ES-I3 (cell line): ENCODE data around the gene AURKA.
A peak's percentile ranks its signal among the peaks of the same experiment; 100 is the strongest.

Experiments
- H3K36me3 ChIP-seq: 2 replicates; pipeline ENCODE4 v1.6.1; 2013; ENCODE audit warnings: mild to moderate bottlenecking, low read length, control low read depth, moderate library complexity; ENCODE audit not compliant: insufficient read depth
- H3K4me1 ChIP-seq: 2 replicates; pipeline ENCODE4 v1.6.1; 2013; ENCODE audit warnings: mild to moderate bottlenecking, control low read depth, low read length; ENCODE audit not compliant: insufficient read depth
- H3K9ac ChIP-seq: 2 replicates; pipeline ENCODE4 v1.6.1; 2013; ENCODE audit warnings: low read depth, mild to moderate bottlenecking, low read length, moderate library complexity
- H3K9me3 ChIP-seq: 2 replicates; pipeline ENCODE4 v1.6.1; 2013; ENCODE audit warnings: mild to moderate bottlenecking, low read length, moderate library complexity; ENCODE audit not compliant: control insufficient read depth, insufficient read depth

Gene AURKA

DNA sequence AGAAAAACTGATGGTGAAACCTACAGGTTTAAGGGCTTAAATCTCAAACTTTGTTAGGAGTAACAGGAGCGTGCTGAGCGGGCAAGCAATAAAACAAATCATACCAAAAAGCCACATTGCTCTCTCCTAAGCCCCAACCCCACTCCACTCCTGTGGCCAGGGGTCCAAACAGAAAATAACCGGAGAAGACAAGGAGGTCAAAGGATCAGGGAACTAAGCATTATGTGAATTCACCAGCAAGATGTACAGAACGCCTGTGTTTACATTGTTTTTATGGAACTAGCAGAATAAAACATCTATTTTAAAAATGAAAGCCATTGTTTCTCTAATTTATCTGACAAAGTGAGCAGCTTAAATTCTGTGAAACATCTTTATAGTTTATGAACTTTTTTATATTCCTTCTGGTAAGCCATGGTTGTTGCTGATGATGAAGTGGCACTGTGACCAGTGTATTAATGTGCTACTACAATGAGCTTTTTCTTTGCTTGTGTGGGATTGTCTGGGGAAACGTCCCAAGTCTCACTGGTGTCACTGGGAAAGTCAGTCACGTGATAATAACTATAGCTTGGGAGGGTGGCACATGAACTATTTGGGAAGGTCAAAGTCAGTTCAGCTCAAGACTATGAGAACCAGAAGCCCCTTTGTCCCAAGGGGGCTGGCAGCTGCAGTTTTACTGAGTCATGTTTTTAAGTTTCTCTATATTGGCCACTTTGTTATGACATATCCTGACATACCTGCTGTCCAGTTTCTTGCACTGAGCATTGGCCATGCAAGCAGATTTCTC lies 23.5 kb downstream of the AURKA start:
- no peak overlapping the region for H3K9ac ChIP-seq
- no peaks in the 10 kb centered on the region for H3K9me3 ChIP-seq
- H3K36me3 ChIP-seq = peaks cover 13% of the 10 kb centered on the region; the same call in 1 of the 2 replicates
- no peaks in the 10 kb centered on the region for H3K4me1 ChIP-seq

DNA sequence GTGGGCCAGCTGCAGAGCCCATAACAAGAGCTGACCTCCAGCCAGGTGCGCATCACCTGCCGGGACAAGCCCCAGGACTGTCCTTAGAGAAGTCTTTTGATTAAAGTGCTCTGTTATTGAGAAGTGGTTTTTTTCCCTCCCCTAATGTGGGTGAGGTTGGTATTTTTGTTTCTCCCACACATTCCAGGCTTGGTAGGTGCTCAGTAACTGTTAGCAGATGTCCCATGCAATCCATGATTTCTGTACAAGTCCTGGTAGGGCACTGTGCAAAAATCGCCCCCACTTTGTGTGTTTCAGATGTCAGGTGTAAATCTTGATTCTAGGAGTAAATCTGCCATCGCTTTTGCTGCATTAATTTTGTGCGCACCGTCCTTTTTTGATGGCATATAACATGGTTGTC lies 28.5 kb downstream of the AURKA start:
- no peak overlapping the region for H3K9ac ChIP-seq
- H3K9me3 ChIP-seq = no peaks in the 10 kb centered on the region
- no peaks in the 10 kb centered on the region for H3K36me3 ChIP-seq
- H3K4me1 ChIP-seq = peaks cover 12% of the 10 kb centered on the region

DNA sequence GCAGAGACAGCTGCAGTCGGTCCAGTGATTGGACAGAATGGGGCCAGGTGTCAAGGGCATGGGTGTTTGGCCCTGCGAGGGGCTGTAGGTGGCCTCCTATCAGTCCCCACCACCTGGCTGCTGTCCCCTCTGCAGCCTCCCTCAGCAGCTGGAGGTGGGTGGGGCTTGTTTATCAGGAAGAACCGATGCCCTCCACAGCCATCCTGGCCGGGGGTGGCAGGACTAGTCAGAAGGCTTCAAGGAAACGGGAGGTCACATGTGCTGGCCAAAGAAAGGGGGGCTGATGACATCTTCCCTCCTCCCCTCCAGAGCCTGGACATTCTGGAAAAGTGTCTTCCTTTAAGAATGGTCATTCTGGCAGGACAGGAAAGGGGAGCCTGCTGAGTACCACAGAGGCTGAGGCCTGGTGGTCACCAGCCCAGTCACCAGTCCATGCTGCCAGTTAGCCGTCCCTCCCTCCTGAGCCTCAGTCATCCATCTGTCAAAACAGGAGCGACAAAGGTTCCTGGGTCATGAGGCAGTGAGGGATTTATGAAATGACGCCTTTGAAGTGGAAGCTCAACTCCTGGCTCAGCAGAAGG lies 29.1 kb downstream of the AURKA start:
- Histone ChIP-seq H3K4me1 (peaks cover 12% of the 10 kb centered on the region), H3K9me3 (no peaks in the 10 kb centered on the region), H3K36me3 (no peaks in the 10 kb centered on the region), H3K9ac (no peak overlapping the region)

DNA sequence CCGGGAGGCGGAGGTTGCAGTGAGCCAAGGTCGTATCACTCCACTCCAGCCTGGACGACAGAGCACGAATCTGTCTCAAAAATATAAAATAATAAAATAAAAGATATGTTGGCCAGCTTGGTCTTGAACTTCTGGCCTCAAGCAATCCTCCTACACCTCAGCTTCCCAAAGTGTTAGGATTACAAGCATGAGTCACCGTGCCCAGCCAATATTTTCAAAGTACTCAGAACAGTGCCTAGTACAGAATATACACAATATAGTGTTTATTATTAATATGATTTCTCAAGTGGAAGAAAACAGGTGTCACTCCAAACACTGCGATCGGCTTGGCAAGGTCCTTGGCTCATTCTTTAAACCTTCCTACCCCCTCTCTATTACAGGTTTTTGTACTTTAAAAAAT lies 30.1 kb downstream of the AURKA start:
- no peaks in the 10 kb centered on the region for H3K36me3 ChIP-seq
- H3K9me3 ChIP-seq = no peaks in the 10 kb centered on the region
- H3K9ac ChIP-seq = no peak overlapping the region
- H3K4me1 ChIP-seq = peaks cover 12% of the 10 kb centered on the region

DNA sequence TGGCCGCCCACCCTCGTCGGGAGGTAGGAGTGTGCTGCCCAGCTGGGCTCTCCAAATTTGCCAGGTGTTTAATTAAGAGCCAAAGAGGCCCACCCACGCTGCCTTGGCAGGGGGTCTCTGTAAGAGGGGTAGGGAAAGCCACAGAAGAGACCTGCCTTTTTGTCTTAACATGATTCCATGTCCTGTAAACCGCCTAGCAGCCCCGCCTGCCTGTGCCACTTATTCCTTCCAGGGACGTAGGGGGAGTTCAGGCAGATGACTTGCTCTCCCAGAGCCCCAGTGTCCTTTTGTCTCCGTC lies 31.2 kb downstream of the AURKA start:
- Histone ChIP-seq H3K36me3 (no peaks in the 10 kb centered on the region), H3K9ac (no peak overlapping the region), H3K9me3 (no peaks in the 10 kb centered on the region), H3K4me1 (peaks cover 12% of the 10 kb centered on the region)

DNA sequence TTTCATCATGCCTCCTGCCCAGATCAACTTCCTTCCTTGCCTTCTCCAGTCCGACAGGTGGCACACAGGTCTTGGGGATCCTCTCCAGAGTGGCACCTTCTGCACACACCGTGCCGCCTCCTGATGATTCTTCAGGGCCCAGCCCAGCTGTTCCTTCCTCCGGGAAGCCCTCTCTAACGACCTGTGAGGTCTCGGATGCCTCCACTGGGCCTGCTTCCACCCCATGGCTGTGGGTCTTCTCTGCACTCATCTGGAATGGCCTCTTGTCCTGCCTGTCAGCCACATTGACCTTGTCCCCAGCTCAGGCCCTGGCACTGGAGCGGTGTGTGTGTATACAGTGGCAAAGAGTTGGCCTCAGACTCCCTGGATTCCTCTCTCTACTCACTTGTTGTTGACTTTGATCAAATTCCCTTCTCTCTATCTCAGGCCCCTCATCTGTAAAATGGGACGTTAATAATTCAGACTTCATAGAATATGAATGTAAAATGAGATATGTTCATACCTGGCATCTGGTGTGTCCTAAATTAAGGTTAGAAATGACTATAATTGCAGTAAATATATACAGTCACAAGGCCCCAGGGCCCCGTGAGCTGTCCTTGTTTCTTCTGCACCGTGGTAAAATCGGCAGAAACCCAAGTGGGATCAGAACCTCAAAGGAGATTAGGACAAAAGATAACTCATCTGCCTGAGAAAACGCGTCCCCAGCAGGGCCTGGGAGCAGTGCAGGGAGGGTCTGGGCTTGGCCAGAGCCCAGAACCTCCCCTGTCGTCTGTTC lies 31.7 kb downstream of the AURKA start:
- Histone ChIP-seq H3K36me3 (no peaks in the 10 kb centered on the region), H3K4me1 (peaks cover 12% of the 10 kb centered on the region), H3K9ac (peak overlapping the region; percentile 95; the same call in 1 of the 2 replicates), H3K9me3 (no peaks in the 10 kb centered on the region)

DNA sequence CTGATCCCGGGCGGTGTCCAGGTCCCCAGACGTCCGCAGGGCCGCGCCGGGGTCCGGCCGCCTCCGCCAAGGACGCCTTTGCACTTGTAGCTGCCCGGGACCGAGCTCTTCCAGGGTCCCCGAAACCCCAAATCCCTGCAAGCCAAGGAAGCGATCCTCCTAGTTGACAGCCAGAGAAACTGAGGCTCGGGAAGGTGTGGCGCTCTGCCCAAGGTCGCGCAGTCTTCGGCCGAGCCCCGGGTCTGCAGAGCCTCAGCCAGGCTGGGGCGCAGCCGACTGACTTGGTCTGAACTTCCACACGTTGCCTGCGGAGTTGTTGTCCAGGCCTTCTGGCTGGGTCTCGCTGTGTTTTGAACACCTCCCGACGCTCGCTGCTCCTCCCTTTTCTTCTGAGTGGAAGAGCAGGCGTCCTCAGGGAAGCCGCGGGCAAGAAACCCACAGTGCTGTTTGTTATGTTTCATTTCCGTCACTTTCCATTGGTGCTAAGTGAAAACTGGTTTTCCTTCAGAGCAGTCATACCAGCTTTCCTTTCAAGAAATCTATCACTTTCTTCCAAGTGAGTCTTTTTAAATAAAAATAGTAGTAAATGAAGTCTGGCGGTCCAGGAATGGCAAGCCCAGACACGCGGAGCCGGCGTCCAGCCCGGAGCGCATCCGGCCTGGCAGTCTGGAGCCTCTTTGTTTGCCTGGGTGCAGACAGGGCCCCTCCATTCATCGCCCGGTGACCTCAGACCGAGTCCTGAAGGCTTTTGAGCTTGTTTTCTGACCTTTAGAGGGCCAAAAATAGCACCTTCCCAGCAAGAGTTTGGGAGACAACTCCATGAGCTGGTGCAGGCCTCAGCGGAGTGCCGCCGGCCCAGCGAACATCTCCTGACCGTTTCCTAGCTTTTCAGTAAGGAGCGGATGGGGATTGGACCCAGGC lies 32.5 kb downstream of the AURKA start:
- no peaks in the 10 kb centered on the region for H3K36me3 ChIP-seq
- no peaks in the 10 kb centered on the region for H3K9me3 ChIP-seq
- H3K9ac ChIP-seq = peak overlapping the region; percentile 95
- peaks cover 12% of the 10 kb centered on the region for H3K4me1 ChIP-seq

DNA sequence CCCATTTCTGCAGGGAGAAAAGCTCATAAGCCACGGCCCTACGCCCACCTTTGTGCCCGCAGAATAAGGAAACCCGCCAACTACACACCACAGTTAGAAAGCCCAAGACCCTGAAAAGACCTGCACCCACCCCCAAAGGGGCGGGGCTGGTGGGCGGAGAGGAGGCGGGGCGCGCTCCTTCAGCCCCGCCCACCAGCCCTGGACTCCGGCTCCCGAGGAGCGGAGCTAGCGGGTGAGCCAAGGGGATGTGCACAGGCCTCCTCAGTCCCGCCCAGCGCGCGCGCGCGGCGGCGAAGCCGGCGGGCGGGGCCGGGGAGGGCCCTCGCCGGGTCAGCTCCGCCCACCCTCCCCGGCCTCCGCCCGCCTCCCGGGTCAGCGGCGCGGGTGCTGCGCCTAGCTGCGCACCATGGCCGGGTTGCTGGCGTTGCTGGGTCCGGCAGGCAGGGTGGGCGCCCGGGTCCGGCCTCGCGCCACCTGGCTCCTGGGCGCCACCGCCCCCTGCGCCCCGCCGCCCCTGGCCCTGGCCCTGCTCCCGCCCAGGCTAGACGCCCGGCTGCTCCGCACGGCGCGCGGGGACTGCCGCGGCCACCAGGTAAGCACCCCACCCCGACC lies 33.3 kb downstream of the AURKA start, which contains the start of gene FAM210B:
TSS of gene FAM210B (plus strand) at position 375 of the 612 bp plus-strand sequence. CDS start at position 407, 32 bp downstream.
- H3K36me3 ChIP-seq = no peaks in the 10 kb centered on the region
- peaks cover 12% of the 10 kb centered on the region for H3K4me1 ChIP-seq
- H3K9ac ChIP-seq = peak within 1 kb of the TSS; percentile 95
- H3K9me3 ChIP-seq = no peaks in the 10 kb centered on the region

DNA sequence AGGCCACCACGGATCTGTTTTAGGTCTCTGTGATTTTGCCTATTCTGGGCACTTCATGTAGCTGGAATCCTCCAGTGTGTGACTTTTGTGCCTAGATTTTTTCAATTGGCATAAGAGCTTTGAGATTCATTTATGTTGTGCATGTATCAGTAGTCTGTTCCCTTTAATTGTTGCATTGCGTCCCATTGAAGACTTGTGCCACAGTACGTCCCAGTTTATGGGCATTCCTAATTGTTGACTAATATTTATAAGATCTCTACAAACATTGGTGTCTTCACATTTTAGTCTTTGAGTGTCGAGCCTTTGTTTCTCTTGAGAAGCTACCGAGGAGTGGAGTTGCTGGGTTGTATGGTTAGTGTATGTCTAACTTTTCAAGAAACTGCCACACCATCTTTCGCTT lies 33.9 kb downstream of the AURKA start:
- no peaks in the 10 kb centered on the region for H3K36me3 ChIP-seq
- peaks cover 12% of the 10 kb centered on the region for H3K4me1 ChIP-seq
- no peaks in the 10 kb centered on the region for H3K9me3 ChIP-seq
- H3K9ac ChIP-seq = peak overlapping the region; percentile 20; the same call in 1 of the 2 replicates

DNA sequence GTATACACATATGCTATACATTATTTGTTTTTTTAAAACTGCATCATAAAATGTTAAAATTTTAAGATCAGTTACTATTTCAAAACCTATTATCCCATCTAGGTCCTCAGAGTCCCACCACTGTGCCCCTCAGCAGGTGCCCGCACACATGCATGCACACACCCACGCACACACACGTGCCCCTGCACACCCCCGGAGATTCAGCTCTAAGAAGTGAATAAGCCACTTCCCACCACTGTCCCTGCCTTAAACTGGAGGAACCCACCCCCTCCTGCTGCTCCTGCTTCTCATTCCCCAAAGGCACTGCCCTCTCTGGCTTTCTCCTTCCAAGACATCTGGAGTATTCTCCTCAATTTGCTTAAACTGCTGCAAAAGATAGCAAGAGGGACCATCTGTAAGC lies 38.7 kb downstream of the AURKA start:
- Histone ChIP-seq H3K36me3 (no peaks in the 10 kb centered on the region), H3K4me1 (peaks cover 7% of the 10 kb centered on the region), H3K9me3 (no peaks in the 10 kb centered on the region)

DNA sequence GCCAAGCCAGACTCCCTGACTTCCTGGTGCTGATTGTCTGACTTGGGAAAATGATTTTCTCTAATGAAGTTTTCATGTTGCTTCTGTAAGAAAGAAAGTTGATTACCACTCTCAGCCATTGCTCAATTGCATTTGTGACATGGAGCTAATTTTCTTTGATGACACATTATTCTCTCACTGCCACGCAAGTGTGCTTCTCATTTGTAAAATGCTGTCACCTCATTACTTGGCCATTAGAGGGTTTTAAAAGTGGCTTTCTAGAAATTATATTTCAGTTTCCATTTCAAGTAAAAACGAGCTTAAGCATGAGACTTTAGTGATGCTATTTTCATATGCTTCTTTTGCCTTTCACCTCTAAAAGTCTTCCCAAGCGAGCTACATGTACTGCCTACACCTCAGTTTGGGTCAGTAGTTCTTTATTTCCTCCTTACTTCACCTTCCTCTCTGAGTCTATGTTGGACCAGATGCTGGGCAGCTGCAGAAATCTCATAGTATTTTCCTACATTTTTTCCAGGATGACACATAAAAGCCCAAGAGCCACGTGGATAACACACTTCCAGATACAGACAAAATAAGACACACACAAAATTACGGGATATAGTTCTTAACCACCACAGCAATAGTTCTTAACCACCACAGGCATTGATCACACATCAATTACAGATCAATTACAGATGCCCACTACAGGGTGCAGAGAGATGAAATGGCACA lies 39.5 kb downstream of the AURKA start:
- peaks cover 13% of the 10 kb centered on the region for H3K4me1 ChIP-seq
- H3K9ac ChIP-seq = no peak overlapping the region
- no peaks in the 10 kb centered on the region for H3K36me3 ChIP-seq
- no peaks in the 10 kb centered on the region for H3K9me3 ChIP-seq

More for the DNA sequence above, 38.7 kb downstream of the AURKA start:
- no peak overlapping the region for H3K9ac ChIP-seq

DNA sequence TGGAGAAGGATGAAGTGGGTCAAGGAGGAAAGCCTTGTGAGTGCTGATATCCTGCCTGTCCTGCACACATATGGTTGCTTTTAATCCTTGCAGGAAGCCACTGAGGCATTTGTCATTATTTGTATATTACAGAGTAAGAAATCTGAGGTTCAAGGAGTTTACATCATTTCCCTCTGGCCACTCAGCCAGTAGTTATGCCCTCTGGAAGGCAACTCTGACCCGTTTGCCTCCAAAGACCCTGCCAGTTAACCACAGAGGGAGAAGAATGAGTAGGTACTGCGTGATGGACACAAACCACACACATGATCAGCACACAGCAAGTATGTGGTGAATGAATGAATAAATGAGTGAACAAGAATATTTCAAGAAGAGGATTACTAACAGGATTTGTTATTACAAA lies 41.2 kb downstream of the AURKA start:
- H3K9me3 ChIP-seq = no peaks in the 10 kb centered on the region
- peaks cover 13% of the 10 kb centered on the region for H3K4me1 ChIP-seq
- no peaks in the 10 kb centered on the region for H3K36me3 ChIP-seq
- no peak overlapping the region for H3K9ac ChIP-seq

DNA sequence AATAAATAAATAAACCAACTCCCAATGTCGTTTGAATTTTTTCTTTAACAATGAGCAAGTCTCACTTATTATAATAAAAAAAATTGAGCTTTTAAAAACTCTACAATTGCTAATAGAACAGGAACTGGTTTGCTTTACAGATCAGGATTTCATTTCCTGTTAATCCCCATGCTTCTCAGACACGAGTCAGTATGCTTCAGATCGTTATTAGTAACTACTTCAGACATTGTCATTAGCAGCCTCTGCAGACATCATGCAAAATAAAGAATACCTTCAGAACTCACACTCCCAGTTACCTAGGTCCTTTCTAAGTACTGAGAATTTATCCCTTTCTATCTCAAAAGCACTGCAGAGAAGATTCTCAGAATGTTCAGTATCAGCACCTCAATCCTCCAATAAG lies 43.3 kb downstream of the AURKA start:
- Histone ChIP-seq H3K9ac (no peak overlapping the region; the same call in 1 of the 2 replicates), H3K36me3 (no peaks in the 10 kb centered on the region), H3K9me3 (no peaks in the 10 kb centered on the region), H3K4me1 (peaks cover 13% of the 10 kb centered on the region)
